Activated CD4-positive, alpha-beta T cell treated with anti-CD3 and anti-CD28 coated beads, Interleukin-2, amount 50 U/mL, for 48 hours (primary cell): ENCODE measurements around the gene CADM2.
"Not testable (repeated sequence)": the region's sequence is repeated elsewhere in the genome, so short reads cannot be mapped to it uniquely, and the experiment has no call there.

Source experiments
- DNase-seq, 2 experiments: peaks; one replicate each; pipeline ENCODE4 v3.0.0-alpha.2; 2020

The CADM2 gene

GRCh38 chr3:85846940-85847339 is 888.2 kb downstream of the CADM2 start:
- no peak for DNase-seq

- no peak for DNase-seq
These were observed 892.3 kb downstream of the CADM2 start for GRCh38 chr3:85851071-85851470.

GRCh38 chr3:85853805-85854204 is 895.0 kb downstream of the CADM2 start:
- no peak for DNase-seq

GRCh38 chr3:85862893-85863455 is 904.2 kb downstream of the CADM2 start:
- DNase-seq = no peak

- DNase-seq = no peak
These were observed 906.1 kb downstream of the CADM2 start for GRCh38 chr3:85864896-85865295.

- no peak for DNase-seq
These were observed 908.3 kb downstream of the CADM2 start for GRCh38 chr3:85867072-85867471.

GRCh38 chr3:85875589-85875988 is 916.8 kb downstream of the CADM2 start:
- DNase-seq = no peak

- no peak for DNase-seq
These were observed 918.8 kb downstream of the CADM2 start for GRCh38 chr3:85877631-85878030.

- DNase-seq = no peak
These were observed 923.1 kb downstream of the CADM2 start for GRCh38 chr3:85881833-85882393.

- DNase-seq = no peak
These were observed 931.3 kb downstream of the CADM2 start for GRCh38 chr3:85890043-85890555.

GRCh38 chr3:85903434-85903833 is 944.6 kb downstream of the CADM2 start:
- no peak for DNase-seq

- no peak for DNase-seq
These were observed 954.2 kb downstream of the CADM2 start for GRCh38 chr3:85912980-85913379.

- DNase-seq = no peak
These were observed 963.6 kb downstream of the CADM2 start for GRCh38 chr3:85922374-85922773.

GRCh38 chr3:85930718-85931117 is 971.9 kb downstream of the CADM2 start:
- no peak for DNase-seq

- DNase-seq = no peak
These were observed 974.5 kb downstream of the CADM2 start for GRCh38 chr3:85933326-85933725.

GRCh38 chr3:85935171-85935570 is 976.4 kb downstream of the CADM2 start:
- no peak for DNase-seq

GRCh38 chr3:85939074-85939482 is 980.3 kb downstream of the CADM2 start:
- DNase-seq = no peak

- no peak for DNase-seq
These were observed 991.6 kb downstream of the CADM2 start for GRCh38 chr3:85950435-85950834.

GRCh38 chr3:85960793-85961192 is 1002.0 kb downstream of the CADM2 start:
- DNase-seq = no peak

GRCh38 chr3:85977615-85978338 is 1019.0 kb downstream of the CADM2 start:
- no peak for DNase-seq

GRCh38 chr3:85979034-85979433 is 1020.2 kb downstream of the CADM2 start:
- no peak for DNase-seq

- DNase-seq = not testable (repeated sequence)
These were observed 1030.8 kb downstream of the CADM2 start for GRCh38 chr3:85989581-85989980.

GRCh38 chr3:86029590-86029989 is 1070.8 kb downstream of the CADM2 start:
- no peak for DNase-seq

- DNase-seq = no peak
These were observed 1079.1 kb downstream of the CADM2 start for GRCh38 chr3:86037916-86038315.
